GM19455 (cell line): ENCODE measurements around the gene CD226.
A peak's percentile ranks its signal among the peaks of the same experiment; 100 is the strongest.
"Not testable (repeated sequence)": the region's sequence is repeated elsewhere in the genome, so short reads cannot be mapped to it uniquely, and the experiment has no call there.

Experiments
- ATAC-seq: cut with Tn5 transposase; IDR thresholded peaks from one replicate; pipeline ENCODE4 v1.9.1; 2021; ENCODE audit not compliant: unreplicated experiment

The CD226 gene

DNA sequence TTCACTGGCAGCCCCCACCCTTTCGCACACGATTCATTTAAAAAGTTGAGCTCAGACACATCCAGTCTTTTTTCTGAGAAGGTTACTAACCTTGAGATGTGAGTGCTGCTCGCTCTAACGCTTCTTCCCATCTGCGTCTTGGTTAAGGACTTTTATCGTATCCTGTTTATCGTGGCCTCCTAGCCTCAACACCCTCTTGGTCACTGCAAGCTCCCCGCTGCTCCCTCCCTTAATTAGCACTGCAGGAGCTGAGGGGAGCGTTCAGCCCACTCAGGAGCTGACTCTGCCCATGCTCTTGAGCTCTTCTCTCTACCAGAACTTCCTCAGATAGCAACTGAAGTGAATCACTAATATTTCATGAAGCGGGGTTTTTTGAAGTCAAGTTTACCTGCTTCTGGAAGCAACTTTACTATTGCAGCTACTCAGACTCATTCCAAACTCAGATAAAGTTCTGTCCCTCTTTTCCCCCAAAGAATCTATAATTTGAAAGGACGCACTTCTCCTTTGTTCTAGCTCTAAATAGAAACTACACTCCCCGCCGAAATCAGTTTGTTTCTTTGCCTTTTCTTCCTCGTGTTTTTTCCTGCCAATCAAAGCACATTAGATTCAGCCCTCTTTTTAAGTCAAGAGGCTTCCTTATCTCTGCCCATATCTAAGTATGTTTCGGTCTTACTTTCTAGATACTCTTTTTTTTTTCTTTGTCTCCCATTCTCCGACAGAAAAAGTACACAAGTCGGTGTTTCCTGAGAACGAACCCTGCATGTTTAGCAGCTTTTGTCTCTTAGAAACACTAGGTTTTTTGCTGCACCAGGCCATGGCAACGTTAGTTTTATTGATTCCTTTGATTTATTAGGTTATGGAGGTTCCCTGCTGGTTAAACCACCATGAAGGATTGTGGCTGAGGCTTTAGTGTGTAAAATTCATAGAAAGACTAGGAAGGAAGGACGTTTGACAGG is 9.3 kb upstream of the CD226 start:
- no peak for ATAC-seq

DNA sequence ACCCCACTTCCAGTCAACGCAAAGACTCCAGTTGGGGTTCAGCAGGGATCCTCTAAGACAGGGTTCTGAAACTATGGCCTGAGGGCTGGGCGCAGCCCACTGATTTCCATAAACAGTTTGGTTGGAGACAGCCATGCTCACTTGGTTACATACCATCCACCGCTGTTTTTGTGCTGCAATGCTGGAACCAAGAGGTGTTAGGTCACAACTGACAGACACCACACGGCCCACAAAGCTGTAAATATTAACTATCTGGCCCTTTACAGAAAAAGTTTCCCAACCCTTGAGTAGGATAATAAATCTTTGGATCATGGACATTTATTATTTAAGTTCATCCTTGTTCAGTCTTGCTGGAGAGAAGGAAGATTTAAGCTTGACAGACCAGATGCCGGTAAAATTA is 8.4 kb upstream of the CD226 start:
- no peak for ATAC-seq

DNA sequence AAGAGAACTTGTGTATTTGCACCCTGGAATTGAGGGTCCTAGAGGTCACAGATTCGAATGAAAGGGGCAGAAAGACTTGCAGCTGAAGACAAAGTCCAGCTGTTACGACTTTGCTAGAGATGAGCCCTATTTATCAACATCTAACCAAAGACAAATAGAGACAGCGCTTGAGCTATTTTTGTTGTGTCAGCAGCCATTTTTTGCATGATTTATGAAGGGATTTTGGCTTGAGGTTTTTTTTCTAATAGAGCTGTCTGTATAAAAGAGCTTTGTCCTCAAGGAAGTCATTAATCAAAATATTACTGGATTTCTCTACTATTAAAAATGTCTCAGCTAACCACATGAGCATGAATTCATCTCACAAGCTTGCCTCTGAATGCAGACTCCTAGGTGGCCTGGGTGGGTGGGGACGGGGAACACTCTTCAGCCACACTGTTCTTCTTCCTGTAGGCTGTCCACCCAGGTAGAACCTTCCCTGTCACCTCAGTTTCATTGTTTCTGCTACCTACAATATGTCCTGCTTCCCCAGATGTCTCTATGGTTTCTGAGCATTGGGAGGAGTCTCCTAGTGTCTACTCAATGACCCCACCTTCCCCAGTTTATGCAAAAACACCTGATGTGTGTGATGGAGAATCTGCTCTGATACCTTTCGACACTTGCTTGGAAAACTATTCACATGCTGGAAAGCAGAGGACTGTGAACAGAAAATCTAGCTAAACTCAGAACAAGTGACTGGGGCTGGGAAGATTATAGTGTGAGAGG is 7.2 kb upstream of the CD226 start:
- ATAC-seq, result no peak

DNA sequence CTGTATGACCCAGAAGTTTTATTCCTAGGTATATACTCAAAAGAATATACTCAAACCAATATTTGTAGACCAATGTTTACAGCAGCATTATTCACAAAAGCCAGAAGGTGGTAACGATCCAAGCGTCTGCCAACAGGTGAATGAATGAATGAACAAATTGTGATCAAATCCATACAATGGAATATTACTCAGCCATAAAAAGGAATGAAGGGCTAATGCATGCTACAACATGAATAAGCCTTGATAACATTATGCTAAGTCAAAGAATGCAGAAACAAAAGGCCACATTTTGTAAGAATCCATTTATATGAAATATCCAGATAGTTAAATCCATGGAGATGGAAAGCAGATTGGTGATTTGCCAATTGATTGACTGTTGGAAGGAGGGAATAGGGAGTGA is 5.5 kb upstream of the CD226 start:
- ATAC-seq, result no peak

DNA sequence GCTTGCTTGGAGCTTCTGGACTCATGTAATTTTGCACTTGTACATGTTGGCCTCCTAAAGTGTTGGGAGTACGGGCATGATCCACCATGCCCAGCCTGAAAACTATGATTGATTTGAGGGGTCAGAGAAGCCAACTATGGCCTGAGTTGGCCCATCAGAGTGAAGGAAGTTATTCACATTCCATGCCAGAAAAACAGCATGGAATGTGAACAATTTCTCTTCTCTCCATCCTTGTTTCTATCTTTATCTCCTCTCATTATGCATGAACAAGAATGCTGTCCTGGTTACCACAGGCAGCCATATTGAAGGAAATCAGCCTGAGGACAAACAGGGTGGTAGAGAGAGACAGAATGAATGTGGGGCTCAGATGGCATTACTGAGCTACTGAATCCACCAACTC is 3.5 kb upstream of the CD226 start:
- no peak for ATAC-seq

DNA sequence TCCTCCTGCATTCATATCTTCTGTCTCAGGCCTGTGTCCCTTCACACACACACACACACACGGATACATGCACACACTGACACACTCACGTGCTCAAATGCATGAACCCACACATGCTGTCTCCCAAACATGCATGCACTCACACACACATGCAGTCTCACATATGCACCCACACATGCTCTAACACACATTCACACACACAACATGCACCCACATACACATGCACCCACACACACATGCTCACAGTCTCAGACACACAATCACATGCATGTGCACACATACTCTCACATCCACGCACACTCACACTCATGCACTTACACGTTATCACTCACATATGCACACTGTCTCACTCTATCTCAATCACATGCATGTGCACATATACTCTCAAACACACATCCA is 1.9 kb upstream of the CD226 start:
- no peak for ATAC-seq

DNA sequence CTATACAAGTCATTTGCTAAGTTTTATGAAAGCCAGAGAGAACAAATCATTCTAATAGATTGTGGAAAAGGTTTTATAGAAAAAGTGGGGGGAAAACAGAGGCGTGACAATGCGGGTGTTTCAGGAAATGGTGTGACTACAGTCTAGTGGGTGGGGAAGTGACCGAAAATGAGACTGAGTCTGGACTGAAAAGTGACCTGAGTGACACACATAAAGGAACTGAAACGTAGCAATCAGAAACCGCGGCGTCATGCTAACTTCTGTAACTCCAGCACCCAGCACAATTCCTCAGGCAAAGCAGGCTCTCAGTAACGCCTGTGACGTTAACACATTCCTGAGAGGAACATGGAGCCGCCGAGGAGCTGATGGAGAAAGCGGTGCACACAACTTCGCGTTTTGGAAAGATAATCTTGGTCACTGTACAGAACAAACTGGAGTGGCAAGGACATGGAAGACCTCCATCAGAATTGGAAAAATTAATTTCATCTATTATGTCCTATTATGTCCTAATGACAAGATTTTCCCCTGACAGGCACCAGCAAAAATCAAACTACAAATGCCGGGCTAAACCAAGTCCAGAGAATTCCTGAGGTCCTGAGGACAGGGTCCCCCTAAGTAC is 1.4 kb upstream of the CD226 start:
- peak; percentile 88 for ATAC-seq

DNA sequence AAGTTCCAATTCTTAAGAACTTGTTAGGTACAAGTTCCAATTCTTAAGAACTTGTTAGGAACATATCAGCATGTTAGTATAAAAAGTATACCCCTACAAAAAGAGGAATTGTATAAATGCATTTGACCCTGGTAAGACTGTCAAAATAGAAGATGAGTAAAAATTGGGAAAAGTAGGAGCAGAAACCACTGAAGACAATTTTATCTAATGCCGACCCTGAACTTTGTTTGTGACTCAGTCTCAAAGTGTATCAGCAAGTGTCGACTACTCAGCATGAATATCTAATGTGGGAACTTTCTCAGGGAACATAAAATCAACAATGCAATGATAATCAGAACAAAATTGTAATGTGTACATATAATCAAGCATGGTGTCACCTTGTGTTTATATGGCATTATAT is 583 bp upstream of the CD226 start:
- ATAC-seq, result no peak

DNA sequence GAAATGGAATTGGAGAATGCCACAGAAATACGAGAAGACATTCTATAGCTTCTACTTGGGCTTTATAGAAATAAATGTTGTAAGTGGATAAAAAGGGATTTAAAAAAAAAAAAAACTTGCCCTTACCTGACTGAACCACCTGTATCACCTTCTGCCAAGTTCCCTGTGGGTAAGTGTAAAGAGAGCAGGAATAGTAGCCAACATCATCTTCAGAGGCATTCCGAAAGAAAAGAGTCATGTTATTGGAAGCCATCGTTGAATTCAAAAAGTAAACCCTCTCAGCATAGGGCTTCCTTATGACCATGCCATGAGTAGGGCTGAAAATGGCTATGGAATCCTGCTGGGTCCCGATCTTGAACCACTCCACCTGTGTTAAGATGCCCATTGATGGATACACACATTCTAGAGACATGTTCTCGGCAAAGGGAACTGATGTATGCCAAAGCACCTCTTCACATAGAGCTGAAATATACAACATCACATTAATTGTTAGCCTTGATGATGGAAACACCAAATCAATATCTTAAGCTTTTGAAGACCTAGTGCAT is 991 bp downstream of the CD226 start:
- no peak for ATAC-seq

DNA sequence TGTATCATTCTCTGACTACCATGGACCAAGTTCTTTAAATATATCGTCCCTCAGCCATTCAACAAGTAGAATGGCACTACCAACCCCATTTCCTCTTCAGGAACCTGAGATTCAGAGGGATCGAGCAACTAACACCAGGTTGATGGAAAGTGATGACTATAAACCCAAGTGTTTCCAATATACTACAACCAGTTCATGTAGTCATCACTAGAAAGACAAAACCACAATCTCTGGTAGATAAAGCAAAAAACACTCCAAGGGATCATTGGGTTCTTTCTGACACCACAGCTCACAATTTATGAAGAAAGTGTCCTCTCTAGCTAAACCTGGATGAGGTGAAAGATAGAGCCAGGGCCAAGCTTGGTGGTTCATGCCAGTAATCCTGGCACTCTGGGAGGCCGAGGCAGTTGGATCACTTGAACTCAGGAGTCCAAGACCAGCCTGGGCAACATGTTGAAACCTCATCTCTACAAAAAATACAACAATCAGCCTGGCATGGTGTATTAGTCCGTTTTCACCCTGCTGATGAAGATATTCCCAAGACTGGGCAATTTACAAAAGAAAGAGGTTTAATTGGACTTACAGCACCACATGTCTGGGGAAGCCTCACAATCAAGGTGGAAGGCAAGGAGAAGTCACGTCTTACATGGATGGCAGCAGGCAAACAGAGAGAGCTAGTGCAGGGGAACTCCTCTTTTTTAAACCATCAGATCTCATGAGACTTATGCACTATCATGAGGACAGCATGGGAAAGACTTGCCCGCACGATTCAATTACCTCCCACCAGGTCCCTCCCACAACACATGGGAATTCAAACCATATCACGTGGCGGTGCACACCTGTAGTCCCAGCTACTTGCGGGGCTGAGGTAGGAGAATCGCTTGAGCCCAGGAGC is 2.2 kb downstream of the CD226 start:
- ATAC-seq, result no peak

DNA sequence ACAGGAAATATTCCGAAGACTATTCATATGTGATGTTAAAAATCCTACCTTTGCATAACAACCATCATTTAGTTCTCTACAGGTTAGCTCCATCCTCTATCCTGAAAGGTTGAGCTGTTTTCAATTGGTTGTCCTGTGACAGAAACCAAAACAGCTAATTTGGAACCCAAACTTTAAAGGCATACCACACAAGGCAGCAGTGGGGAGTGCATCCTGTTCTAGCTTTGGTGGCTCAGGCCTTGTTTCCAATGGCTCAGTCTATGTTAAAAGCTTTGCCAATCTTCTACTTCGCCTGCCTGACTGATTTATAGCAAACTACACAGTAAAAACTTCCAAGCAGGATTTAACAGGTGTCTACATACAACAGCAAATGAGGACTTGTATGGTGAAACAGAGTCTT is 3.2 kb downstream of the CD226 start:
- no peak for ATAC-seq

DNA sequence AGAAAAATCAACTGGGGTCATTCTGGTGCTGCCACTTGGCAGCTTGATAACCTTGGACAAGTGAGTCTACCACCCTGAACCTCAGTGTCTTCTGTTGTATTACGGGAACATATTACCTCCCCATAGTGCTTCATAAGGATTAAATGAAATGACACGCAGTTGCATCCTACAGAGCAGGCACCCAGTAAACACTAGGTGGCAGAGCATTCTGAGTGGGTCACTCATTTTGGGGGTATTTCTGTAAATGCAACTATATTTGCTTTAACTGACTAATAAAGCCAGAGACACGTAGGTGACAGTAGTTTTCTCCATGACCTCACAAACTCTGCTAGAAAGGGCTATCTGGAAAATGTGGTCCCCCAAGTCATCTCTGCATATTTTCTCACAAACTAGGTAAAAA is 4.7 kb downstream of the CD226 start:
- no peak for ATAC-seq

DNA sequence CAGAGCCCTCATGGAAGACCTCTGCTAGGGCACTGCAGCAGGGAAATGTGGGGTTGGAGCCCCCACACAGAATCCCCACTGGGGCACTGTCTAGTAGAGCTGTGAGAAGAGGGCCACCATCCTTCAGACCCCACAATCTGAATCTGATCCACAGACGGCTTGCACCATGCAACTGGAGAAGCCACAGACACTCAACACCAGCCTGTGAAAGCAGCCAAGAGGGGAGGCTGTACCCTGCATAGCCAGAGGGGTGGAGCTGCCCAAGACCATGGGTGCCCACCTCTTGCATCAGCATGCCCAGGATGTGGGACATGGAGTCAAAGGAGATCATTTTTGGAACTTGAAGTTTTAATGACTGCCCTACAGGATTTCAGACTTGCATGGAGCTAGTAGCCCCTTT is 6.5 kb downstream of the CD226 start:
- ATAC-seq, result no peak

DNA sequence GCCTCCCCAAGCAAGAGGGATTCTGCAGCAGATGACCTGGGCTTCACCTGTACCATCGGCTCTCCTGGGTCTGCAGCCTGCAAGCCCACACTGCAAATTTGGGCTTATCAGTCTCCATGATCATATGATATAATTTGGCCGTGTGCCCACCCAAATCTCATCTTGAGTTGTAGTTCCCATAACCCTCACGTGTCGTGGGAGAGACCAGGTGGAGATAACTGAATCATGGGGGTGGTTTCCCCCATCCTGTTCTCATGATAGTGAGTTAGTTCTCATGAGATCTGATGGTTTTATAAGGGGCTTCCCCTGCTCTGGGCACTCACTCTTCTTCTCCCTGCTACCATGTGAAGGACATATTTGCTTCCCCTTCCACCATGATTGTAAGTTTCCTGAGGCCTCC is 7.9 kb downstream of the CD226 start:
- ATAC-seq, result not testable (repeated sequence)

DNA sequence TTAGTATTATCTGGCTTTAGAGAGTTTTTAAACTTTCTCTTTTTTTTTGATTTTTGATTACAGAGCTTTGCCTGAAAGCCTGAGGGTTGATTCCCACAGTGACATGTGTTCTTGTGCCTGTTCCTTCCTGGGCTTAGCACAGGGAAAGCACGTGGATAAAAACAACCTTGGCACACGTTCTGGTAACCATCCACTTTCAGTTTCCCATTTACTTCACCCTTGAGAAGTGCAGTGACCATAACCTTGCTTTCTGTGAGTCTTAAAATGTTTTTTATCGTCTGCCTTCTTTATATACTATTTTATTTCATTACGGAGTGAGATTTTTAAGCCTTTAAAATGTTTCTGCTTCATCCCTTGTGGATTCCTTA is 11.5 kb downstream of the CD226 start:
- ATAC-seq, result no peak

DNA sequence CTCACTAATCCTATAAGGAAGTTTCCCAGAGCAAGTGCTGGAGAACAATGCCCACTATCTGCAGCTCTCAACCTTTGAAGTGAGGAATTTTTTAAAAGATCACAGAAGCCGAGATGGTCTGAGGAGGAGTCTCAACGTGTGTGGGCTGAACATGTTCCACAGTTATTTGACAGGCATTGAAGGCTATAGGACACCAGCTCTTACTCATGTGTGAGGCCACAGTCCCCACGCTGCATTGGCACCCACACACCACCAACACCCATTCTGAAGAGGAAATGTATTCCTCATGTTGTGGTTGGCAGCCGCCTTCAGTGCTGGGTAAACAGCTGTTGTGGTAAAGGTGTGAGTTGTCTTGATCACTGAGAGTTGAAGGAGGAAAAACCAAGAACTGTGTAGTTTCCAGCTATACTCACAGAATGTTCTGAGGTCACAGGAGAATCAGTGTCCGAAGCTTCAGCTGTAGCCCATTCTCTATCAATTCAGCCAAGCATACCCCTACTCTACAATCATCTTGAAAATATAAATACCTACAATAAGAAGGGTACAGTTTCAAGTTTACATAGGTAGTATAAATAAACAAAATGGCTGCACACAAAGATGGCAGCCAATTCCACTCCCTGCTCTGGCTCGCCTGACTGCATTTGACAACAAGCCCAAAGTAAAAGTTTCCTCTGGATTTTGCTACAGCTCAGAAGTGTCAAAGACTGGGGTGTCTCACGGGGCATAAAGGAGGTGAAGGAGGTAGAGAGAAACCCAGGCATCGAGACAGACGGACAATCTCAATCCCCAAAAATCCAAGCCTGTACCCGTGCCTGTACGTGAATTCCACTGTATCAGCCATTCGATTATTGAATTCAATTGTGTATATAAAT is 12.1 kb downstream of the CD226 start:
- peak; percentile 88 for ATAC-seq

DNA sequence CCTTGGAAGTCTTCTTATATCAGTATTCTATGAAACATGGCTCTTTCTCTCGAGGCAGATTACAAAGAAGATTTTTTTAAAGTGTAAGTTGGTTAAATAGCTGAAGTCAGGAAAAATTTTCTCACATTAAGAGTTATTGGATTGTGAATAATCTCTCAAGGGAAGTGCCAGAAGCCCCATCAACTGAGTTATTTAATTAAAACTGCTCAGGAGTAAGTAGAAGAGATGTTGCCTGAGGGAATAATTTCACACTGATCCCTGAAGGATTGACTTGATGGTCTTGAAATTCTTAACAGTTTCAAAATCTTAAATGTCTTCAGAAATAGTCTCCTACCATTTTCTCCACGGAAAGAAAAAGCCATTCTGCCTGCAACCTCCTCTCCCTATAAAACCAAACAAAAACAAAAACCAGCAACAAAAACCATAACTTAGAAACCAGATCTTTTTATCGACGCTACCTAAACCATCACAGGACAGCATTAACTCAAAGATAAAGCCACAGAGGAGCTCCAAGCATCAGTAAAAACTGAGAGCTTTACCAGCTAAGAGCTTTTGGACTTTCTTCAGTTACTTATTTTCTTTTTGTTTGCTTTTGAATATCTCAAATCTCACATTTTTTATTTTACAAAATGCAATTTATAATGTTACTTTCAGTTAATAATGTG is 12.9 kb downstream of the CD226 start:
- no peak for ATAC-seq

DNA sequence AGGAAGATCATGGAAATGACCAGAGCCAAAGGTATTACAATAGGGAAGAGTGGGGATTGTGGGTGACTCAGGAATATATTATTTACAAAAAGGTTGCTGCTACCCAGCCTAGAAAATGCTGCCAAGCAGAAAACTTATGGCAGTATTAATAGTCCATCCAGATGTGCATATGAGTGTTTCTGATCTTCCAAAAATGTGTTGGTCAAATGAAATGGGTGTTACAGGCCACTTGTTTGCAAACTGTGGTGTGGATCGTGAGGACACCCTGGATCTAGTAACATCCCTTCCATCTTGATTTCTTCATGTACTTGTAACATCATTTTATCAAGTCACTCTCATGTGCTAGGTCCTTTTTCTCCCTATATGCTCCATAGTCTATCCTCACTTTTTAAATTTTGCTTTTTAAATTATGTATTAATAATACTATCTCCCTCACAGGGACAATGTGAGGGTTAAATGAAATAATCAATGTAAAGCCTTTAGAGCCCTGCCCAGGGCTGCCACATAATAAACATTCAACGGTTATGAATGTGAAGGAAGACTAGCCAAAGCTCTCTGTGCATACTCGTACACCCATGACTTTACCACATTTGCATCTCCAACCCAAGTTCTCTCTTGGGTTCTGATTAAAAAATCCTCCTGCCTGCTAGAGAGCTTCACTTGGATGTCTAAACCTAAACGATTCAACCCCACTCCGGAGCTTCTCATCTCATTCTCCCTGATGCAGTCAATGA is 18.5 kb downstream of the CD226 start:
- no peak for ATAC-seq
